Measurements from ENCODE around the gene STEAP3. TPM values are rescaled to one million over a fixed set of nuclear protein-coding genes. Genes with fewer than 3 reads are reported as not detected.

Gene STEAP3
- total RNA-seq, 2 donors from 2014 or later: 4.4 to 7.9 TPM

DNA sequence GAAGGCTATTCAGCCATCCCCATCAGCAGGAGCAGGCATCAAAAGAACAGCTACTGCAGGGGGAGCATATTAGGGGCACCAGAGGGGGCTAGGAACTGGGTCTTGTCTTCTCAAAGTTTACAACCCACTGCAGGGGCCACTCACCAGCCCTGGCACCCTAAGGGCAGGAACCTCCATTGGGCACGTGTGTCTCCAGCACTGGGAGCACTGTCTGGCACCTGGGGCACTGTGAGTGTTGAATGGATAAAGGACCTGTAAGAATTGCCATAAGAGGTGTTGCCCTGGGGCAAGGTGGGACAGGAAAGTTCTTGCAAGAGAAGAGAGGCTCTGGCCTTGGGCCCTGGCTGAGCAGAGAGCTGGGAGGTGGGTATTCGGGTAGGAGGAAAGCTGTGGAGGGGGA, 1.4 kb upstream of the STEAP3 start:
- no peaks in the 10 kb centered on the region for H3K9me3 Mint-ChIP-seq
- TF ChIP-seq, protein P1, sequence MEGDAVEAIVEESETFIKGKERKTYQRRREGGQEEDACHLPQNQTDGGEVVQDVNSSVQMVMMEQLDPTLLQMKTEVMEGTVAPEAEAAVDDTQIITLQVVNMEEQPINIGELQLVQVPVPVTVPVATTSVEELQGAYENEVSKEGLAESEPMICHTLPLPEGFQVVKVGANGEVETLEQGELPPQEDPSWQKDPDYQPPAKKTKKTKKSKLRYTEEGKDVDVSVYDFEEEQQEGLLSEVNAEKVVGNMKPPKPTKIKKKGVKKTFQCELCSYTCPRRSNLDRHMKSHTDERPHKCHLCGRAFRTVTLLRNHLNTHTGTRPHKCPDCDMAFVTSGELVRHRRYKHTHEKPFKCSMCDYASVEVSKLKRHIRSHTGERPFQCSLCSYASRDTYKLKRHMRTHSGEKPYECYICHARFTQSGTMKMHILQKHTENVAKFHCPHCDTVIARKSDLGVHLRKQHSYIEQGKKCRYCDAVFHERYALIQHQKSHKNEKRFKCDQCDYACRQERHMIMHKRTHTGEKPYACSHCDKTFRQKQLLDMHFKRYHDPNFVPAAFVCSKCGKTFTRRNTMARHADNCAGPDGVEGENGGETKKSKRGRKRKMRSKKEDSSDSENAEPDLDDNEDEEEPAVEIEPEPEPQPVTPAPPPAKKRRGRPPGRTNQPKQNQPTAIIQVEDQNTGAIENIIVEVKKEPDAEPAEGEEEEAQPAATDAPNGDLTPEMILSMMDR (conservative IDR thresholded peaks at IDR 0.05): no peak
- Histone ChIP-seq H3K36me3 (ENCODE audit: control insufficient read depth, insufficient read depth, low read length) (no peaks in the 10 kb centered on the region), H3K27me3 (ENCODE audit: control insufficient read depth, insufficient read depth, low read length, poor library complexity, severe bottlenecking) (peaks cover 11% of the 10 kb centered on the region), H3K27ac (ENCODE audit: low read depth, low read length) (no peak overlapping the region), H3K9me3 (ENCODE audit: control insufficient read depth, low read length) (no peaks in the 10 kb centered on the region), H3K4me3 (ENCODE audit: low read length) (no peak overlapping the region), H3K9ac (ENCODE audit: extremely low read depth, low read length, poor library complexity, severe bottlenecking) (no peak overlapping the region), H3K4me1 (ENCODE audit: control insufficient read depth, insufficient read depth, low read length) (peaks cover 14% of the 10 kb centered on the region)
- no peak overlapping the region for H3K4me3 Mint-ChIP-seq
- peak; percentile 69 for DNase-seq
- H3K36me3 Mint-ChIP-seq (ENCODE audit: low read depth): no peaks in the 10 kb centered on the region
- 63 to 64% methylated on average over 1 to 2 of the region's 2 CpGs for WGBS, 2 experiments (ENCODE audit: insufficient coverage in 1 of 2, insufficient read length in 1 of 2)
- H3K4me1 Mint-ChIP-seq: peaks cover 40% of the 10 kb centered on the region
- peaks cover 21% of the 10 kb centered on the region for H3K27me3 Mint-ChIP-seq (ENCODE audit: insufficient read depth)
- H3K27ac Mint-ChIP-seq: no peak overlapping the region

GRCh38 chr2:119222863-119223520, 642 bp upstream of the STEAP3 start:
- peaks cover 33% of the 10 kb centered on the region for H3K4me1 Mint-ChIP-seq
- H3K27me3 Mint-ChIP-seq (ENCODE audit: insufficient read depth): peaks cover 21% of the 10 kb centered on the region
- no peak overlapping the region for H3K9ac ChIP-seq (ENCODE audit: extremely low read depth, low read length, poor library complexity, severe bottlenecking)
- peak overlapping the region; percentile 65 for H3K4me3 ChIP-seq (ENCODE audit: low read length)
- no peaks in the 10 kb centered on the region for H3K9me3 ChIP-seq (ENCODE audit: control insufficient read depth, low read length)
- no peaks in the 10 kb centered on the region for H3K36me3 Mint-ChIP-seq (ENCODE audit: low read depth)
- 67 to 71% methylated on average over 13 to 22 of the region's 22 CpGs for WGBS, 2 experiments (ENCODE audit: insufficient coverage in 1 of 2, insufficient read length in 1 of 2)
- H3K36me3 ChIP-seq (ENCODE audit: control insufficient read depth, insufficient read depth, low read length): no peaks in the 10 kb centered on the region
- H3K9me3 Mint-ChIP-seq: no peaks in the 10 kb centered on the region
- peak overlapping the region; percentile 48 for H3K4me3 Mint-ChIP-seq
- TF ChIP-seq, protein P1 (conservative IDR thresholded peaks at IDR 0.05): no peak
- no peak for DNase-seq
- no peak overlapping the region for H3K27ac Mint-ChIP-seq
- H3K27me3 ChIP-seq (ENCODE audit: control insufficient read depth, insufficient read depth, low read length, poor library complexity, severe bottlenecking): peaks cover 11% of the 10 kb centered on the region
- no peak overlapping the region for H3K27ac ChIP-seq (ENCODE audit: low read depth, low read length)
- H3K4me1 ChIP-seq (ENCODE audit: control insufficient read depth, insufficient read depth, low read length): peaks cover 9% of the 10 kb centered on the region

DNA sequence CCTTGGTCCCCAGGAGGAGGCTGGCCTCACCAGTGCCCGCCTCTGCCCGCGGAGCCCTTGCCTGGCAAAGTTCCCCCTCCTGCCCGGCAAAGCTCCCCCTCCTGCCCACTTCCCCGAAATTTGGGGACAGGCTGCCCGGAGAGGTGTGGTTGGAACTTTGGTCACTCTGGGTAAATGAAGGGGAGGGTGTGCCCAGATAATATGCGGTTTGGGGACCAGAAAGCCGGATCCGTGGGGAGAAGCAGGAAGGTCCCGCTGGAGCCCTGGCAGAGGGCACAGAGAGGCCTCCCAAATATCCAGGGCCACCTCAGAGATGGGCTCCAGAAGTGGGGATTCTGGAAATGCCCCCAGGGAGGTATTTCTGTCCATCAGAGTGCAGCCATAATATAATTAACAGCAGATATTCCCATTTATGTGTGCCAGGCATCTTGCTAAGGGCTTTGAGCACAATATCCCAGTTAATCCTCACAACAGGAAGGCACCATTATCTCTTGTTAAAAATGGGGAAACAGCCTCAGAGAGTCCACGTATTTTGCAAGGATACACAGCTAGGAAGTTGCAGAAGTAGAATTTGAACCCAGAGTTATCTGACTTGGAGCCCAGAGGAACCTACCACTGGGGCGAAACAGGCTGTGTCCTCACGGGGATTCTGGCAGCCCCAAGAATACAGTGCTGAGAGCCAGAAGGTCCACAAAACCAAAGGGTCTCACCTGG, 914 bp downstream of the STEAP3 start:
- no peak for DNase-seq
- H3K9me3 ChIP-seq (ENCODE audit: control insufficient read depth, low read length): no peaks in the 10 kb centered on the region
- Mint-ChIP-seq H3K36me3 (ENCODE audit: low read depth) (no peaks in the 10 kb centered on the region), H3K27ac (no peak overlapping the region), H3K9me3 (no peaks in the 10 kb centered on the region), H3K4me3 (peak overlapping the region; percentile 48), H3K4me1 (peaks cover 21% of the 10 kb centered on the region), H3K27me3 (ENCODE audit: insufficient read depth) (peaks cover 21% of the 10 kb centered on the region)
- H3K27me3 ChIP-seq (ENCODE audit: control insufficient read depth, insufficient read depth, low read length, poor library complexity, severe bottlenecking): peaks cover 11% of the 10 kb centered on the region
- H3K27ac ChIP-seq (ENCODE audit: low read depth, low read length): no peak overlapping the region
- TF ChIP-seq, protein P1 (conservative IDR thresholded peaks at IDR 0.05): no peak
- WGBS, 2 experiments (ENCODE audit: insufficient coverage in 1 of 2, insufficient read length in 1 of 2): 43 to 49% methylated on average over 7 to 13 of the region's 13 CpGs
- H3K9ac ChIP-seq (ENCODE audit: extremely low read depth, low read length, poor library complexity, severe bottlenecking): no peak overlapping the region
- H3K4me1 ChIP-seq (ENCODE audit: control insufficient read depth, insufficient read depth, low read length): peaks cover under 1% of the 10 kb centered on the region
- peak overlapping the region; percentile 77 for H3K4me3 ChIP-seq (ENCODE audit: low read length)
- H3K36me3 ChIP-seq (ENCODE audit: control insufficient read depth, insufficient read depth, low read length): no peaks in the 10 kb centered on the region
